GM12878 (cell line): ENCODE measurements around the gene ARMC9. TPM values are rescaled to one million over a fixed set of nuclear protein-coding genes. Genes with fewer than 3 reads are reported as not detected.

Experiments used
- CBX5 ChIP-seq: sonication (generic); IDR thresholded peaks from 2 replicates; pipeline ENCODE4 v1.6.1; 2016; ENCODE audit warnings: low read depth, moderate library complexity, mild to moderate bottlenecking, inconsistent platforms
- CREB1 ChIP-seq: IDR thresholded peaks from 2 replicates; pipeline ENCODE4 v1.6.1; 2012; ENCODE audit warnings: low read depth, mild to moderate bottlenecking, inconsistent platforms
- FOXM1 ChIP-seq: IDR thresholded peaks from 2 replicates; pipeline ENCODE4 v1.6.1; 2012; ENCODE audit warnings: low read depth, mild to moderate bottlenecking, inconsistent platforms, low read length, moderate library complexity
- KDM1A ChIP-seq: fragments of 200-600 bp; sonication (generic); IDR thresholded peaks from 2 replicates; pipeline ENCODE4 v1.6.1; 2016; ENCODE audit warnings: borderline replicate concordance
- RBBP5 ChIP-seq: fragments of 200-600 bp; sonication (generic); conservative IDR thresholded peaks from 2 replicates; pipeline ENCODE4 v1.6.1; 2016
- RFX5 ChIP-seq: IDR thresholded peaks from 2 replicates; pipeline ENCODE4 v1.6.1; 2011; ENCODE audit warnings: low read depth, low read length, improper control_type of control experiment
- SUPT20H ChIP-seq: IDR thresholded peaks from 2 replicates; pipeline ENCODE4 v1.6.1; 2011; ENCODE audit warnings: low read depth, mild to moderate bottlenecking, low read length, moderate library complexity, borderline replicate concordance; ENCODE audit not compliant: control insufficient read depth
- TCF7 ChIP-seq: IDR thresholded peaks from 2 replicates; pipeline ENCODE4 v1.6.1; 2014; ENCODE audit warnings: antibody characterized with exemption, borderline replicate concordance
- polyA plus RNA-seq, 11 experiments: library from polyadenylated mRNA; depleted of rRNA in 4 of 11; unstranded in 6 of 11; stranded (reverse) in 5 of 11; fragments of >200 nt; fragmentation: Nextera tagmentation in 4 of 11; fragmentation: Illumina TruSeq in 1 of 11; extraction: Ambion mirVana in 4 of 11; extraction: Trizol in 1 of 11; gene quantifications; 1 replicate in 1 of 11; 2 replicates in 10 of 11; pipeline versions ENCODE4 v1.2.1 to v1.2.3, GENCODE V29; 2011 to 2016; ENCODE audit warnings: inconsistent platforms in 2 of 11, missing spikeins in 2 of 11, low read depth in 1 of 11
- total RNA-seq, 4 experiments: library from RNA; depleted of rRNA in 3 of 4; stranded (reverse); fragments of >200 nt in 3 of 4; fragmentation: Illumina TruSeq in 1 of 4; extraction: Trizol in 1 of 4; gene quantifications; 2 replicates each; pipeline versions ENCODE4 v1.2.1 to v1.2.3, GENCODE V29; 2013 to 2021
- TF ChIP-seq, protein P1 (sequence below): fragments of 450-650 bp; IDR thresholded peaks from 2 replicates; pipeline ENCODE4 v1.6.1; 2016; ENCODE audit warnings: mild to moderate bottlenecking
- TF ChIP-seq, protein P2 (sequence below): IDR thresholded peaks from 2 replicates; pipeline ENCODE4 v1.6.1; 2011; ENCODE audit warnings: borderline replicate concordance, low read depth, mild to moderate bottlenecking, moderate library complexity, mixed read lengths, low read length; ENCODE audit not compliant: insufficient read depth; ENCODE audit errors: extremely low read length
- TF ChIP-seq, protein P3 (sequence below): fragments of 450-650 bp; IDR thresholded peaks from 2 replicates; pipeline ENCODE4 v1.6.1; 2017; ENCODE audit warnings: mild to moderate bottlenecking, moderate library complexity
- TF ChIP-seq, protein P4 (sequence below): IDR thresholded peaks from 2 replicates; pipeline ENCODE4 v1.6.1; 2012; ENCODE audit warnings: low read length, inconsistent platforms
- TF ChIP-seq, protein P5 (sequence below): IDR thresholded peaks from 2 replicates; pipeline ENCODE4 v1.6.1; 2012; ENCODE audit warnings: low read depth, low read length, improper control_type of control experiment
- TF ChIP-seq, protein P6 (sequence below): fragments of 450-650 bp; formaldehyde crosslinking; IDR thresholded peaks from 2 replicates; pipeline ENCODE4 v1.4.0; 2022; ENCODE audit warnings: mild to moderate bottlenecking, moderate library complexity
- TF ChIP-seq, protein P7 (sequence below): fragments of 450-650 bp; IDR thresholded peaks from 2 replicates; pipeline ENCODE4 v1.6.1; 2014; ENCODE audit warnings: mild to moderate bottlenecking

Gene ARMC9
- total and polyA plus RNA-seq, 10 of the 15 experiments (the other 5 are each of a cell fraction or from before 2014, with no cell fraction given) = 3.8 to 21.8 (median 10.4) TPM

DNA sequence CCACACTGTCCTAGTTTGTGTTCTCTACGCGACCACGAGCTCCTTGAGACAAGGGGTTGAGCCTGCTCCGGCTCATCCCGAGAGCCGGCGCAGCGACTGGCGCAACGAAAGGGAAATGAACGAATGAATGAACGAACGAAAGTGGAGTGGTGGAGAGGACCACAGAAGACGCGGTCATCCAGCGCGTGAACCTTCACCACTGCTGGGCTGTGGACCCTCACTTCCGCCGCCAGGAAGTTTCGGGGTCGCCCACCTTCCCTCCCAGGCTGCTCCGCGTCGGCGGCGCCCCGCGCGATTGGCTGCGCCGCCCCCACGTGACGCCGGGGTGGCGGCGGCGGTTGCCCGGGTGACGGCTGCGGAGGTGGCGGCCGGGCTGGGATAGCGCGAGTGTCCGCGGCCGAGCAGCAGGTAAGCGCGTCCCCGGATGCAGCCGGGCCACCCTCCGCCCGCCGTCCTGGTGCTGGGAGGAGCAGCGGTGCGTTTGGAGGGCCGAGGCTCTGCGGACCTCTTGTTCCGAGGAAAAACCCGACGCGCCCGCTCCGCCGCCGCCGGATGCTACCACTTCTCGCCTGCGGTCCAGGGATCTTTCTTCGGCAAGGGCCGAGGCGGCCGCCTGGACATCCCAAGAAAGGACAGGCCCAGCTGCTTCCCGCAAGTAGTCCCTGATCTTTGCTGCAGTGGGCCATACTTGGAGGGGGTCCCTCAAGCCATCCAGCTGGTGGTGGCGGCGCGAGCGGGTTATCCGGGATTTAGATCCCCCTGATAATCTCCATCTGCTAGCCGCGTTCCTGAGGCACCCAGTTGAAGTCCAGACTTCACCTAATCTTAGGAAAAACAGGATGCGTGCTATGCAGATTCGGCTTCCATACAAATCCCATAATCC is at the start of gene ARMC9 (continued):
- TF ChIP-seq, protein P1, sequence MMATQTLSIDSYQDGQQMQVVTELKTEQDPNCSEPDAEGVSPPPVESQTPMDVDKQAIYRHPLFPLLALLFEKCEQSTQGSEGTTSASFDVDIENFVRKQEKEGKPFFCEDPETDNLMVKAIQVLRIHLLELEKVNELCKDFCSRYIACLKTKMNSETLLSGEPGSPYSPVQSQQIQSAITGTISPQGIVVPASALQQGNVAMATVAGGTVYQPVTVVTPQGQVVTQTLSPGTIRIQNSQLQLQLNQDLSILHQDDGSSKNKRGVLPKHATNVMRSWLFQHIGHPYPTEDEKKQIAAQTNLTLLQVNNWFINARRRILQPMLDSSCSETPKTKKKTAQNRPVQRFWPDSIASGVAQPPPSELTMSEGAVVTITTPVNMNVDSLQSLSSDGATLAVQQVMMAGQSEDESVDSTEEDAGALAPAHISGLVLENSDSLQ = no peak
- TF ChIP-seq, protein P2, sequence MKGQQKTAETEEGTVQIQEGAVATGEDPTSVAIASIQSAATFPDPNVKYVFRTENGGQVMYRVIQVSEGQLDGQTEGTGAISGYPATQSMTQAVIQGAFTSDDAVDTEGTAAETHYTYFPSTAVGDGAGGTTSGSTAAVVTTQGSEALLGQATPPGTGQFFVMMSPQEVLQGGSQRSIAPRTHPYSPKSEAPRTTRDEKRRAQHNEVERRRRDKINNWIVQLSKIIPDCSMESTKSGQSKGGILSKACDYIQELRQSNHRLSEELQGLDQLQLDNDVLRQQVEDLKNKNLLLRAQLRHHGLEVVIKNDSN = peak; percentile 99
- TF ChIP-seq FOXM1 (no peak), CREB1 (peak; percentile 31; the same call in 1 of the 2 replicates), RBBP5 (no peak), CBX5 (no peak), SUPT20H (no peak), TCF7 (no peak), RFX5 (no peak), KDM1A (no peak)
- TF ChIP-seq, protein P3, sequence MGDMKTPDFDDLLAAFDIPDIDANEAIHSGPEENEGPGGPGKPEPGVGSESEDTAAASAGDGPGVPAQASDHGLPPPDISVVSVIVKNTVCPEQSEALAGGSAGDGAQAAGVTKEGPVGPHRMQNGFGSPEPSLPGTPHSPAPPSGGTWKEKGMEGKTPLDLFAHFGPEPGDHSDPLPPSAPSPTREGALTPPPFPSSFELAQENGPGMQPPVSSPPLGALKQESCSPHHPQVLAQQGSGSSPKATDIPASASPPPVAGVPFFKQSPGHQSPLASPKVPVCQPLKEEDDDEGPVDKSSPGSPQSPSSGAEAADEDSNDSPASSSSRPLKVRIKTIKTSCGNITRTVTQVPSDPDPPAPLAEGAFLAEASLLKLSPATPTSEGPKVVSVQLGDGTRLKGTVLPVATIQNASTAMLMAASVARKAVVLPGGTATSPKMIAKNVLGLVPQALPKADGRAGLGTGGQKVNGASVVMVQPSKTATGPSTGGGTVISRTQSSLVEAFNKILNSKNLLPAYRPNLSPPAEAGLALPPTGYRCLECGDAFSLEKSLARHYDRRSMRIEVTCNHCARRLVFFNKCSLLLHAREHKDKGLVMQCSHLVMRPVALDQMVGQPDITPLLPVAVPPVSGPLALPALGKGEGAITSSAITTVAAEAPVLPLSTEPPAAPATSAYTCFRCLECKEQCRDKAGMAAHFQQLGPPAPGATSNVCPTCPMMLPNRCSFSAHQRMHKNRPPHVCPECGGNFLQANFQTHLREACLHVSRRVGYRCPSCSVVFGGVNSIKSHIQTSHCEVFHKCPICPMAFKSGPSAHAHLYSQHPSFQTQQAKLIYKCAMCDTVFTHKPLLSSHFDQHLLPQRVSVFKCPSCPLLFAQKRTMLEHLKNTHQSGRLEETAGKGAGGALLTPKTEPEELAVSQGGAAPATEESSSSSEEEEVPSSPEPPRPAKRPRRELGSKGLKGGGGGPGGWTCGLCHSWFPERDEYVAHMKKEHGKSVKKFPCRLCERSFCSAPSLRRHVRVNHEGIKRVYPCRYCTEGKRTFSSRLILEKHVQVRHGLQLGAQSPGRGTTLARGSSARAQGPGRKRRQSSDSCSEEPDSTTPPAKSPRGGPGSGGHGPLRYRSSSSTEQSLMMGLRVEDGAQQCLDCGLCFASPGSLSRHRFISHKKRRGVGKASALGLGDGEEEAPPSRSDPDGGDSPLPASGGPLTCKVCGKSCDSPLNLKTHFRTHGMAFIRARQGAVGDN = peak; percentile 68
- TF ChIP-seq, protein P4, sequence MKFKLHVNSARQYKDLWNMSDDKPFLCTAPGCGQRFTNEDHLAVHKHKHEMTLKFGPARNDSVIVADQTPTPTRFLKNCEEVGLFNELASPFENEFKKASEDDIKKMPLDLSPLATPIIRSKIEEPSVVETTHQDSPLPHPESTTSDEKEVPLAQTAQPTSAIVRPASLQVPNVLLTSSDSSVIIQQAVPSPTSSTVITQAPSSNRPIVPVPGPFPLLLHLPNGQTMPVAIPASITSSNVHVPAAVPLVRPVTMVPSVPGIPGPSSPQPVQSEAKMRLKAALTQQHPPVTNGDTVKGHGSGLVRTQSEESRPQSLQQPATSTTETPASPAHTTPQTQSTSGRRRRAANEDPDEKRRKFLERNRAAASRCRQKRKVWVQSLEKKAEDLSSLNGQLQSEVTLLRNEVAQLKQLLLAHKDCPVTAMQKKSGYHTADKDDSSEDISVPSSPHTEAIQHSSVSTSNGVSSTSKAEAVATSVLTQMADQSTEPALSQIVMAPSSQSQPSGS = no peak
- TF ChIP-seq, protein P5, sequence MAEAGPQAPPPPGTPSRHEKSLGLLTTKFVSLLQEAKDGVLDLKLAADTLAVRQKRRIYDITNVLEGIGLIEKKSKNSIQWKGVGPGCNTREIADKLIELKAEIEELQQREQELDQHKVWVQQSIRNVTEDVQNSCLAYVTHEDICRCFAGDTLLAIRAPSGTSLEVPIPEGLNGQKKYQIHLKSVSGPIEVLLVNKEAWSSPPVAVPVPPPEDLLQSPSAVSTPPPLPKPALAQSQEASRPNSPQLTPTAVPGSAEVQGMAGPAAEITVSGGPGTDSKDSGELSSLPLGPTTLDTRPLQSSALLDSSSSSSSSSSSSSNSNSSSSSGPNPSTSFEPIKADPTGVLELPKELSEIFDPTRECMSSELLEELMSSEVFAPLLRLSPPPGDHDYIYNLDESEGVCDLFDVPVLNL = no peak
- TF ChIP-seq, protein P6, sequence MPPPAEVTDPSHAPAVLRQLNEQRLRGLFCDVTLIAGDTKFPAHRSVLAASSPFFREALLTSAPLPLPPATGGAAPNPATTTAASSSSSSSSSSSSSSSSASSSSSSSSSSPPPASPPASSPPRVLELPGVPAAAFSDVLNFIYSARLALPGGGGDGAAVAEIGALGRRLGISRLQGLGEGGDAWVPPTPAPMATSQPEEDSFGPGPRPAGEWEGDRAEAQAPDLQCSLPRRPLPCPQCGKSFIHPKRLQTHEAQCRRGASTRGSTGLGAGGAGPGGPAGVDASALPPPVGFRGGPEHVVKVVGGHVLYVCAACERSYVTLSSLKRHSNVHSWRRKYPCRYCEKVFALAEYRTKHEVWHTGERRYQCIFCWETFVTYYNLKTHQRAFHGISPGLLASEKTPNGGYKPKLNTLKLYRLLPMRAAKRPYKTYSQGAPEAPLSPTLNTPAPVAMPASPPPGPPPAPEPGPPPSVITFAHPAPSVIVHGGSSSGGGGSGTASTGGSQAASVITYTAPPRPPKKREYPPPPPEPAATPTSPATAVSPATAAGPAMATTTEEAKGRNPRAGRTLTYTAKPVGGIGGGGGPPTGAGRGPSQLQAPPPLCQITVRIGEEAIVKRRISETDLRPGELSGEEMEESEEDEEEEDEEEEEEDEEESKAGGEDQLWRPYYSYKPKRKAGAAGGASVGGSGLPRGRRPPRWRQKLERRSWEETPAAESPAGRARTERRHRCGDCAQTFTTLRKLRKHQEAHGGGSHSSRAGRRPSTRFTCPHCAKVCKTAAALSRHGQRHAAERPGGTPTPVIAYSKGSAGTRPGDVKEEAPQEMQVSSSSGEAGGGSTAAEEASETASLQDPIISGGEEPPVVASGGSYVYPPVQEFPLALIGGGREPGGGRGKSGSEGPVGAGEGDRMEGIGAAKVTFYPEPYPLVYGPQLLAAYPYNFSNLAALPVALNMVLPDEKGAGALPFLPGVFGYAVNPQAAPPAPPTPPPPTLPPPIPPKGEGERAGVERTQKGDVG (CRISPR knock-in tag) = no peak
- TF ChIP-seq, protein P7, sequence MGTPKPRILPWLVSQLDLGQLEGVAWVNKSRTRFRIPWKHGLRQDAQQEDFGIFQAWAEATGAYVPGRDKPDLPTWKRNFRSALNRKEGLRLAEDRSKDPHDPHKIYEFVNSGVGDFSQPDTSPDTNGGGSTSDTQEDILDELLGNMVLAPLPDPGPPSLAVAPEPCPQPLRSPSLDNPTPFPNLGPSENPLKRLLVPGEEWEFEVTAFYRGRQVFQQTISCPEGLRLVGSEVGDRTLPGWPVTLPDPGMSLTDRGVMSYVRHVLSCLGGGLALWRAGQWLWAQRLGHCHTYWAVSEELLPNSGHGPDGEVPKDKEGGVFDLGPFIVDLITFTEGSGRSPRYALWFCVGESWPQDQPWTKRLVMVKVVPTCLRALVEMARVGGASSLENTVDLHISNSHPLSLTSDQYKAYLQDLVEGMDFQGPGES = peak; percentile 62
